Naive thymus-derived CD4-positive, alpha-beta T cell (primary cell): ENCODE results near the gene UROD. TPM values are rescaled to one million over a fixed set of nuclear protein-coding genes. Genes with fewer than 3 reads are reported as not detected.
A peak's percentile ranks its signal among the peaks of the same experiment; 100 is the strongest.

Experiments used
- ATAC-seq: fragments of 150-1000 bp; cut with Tn5 transposase; 2 replicates; pipeline ENCODE4 v1.10.0; 2021; ENCODE audit warnings: mild to moderate bottlenecking, moderate library complexity
- CTCF ChIA-PET: fragments of 350-600 bp; sonication (Branson Sonifier 250); formaldehyde crosslinking; loops from one replicate; lab custom pipeline; 2021; ENCODE audit warnings: antibody characterized with exemption; lab: Charles Lee
- POLR2A ChIA-PET: fragments of 350-600 bp; sonication (Branson Sonifier 250); formaldehyde crosslinking; loops from one replicate; lab custom pipeline; 2021; ENCODE audit warnings: antibody characterized with exemption, inconsistent platforms; lab: Charles Lee
- DNase-seq, 9 donors: peaks; one replicate each; pipeline versions ENCODE4 v3.0.0 to v3.0.0-alpha.2; 2020 to 2022; ENCODE audit warnings: mixed read lengths in 1 of 9
- H3K27ac ChIP-seq: one replicate; pipeline ENCODE4 v1.7.0; 2013; ENCODE audit warnings: mild to moderate bottlenecking, low read depth, low read length, moderate library complexity
- H3K27me3 ChIP-seq, 2 donors: one replicate each; pipeline ENCODE4 v1.7.0; 2013; ENCODE audit warnings: low read length in 2 of 2, mild to moderate bottlenecking in 2 of 2, moderate library complexity in 2 of 2; ENCODE audit not compliant: control insufficient read depth in 2 of 2, insufficient read depth in 2 of 2
- H3K36me3 ChIP-seq, 3 experiments: 1 replicate in 2 of 3; 2 replicates in 1 of 3; pipeline ENCODE4 v1.7.0; 2013; ENCODE audit warnings: low read length in 3 of 3, mild to moderate bottlenecking in 3 of 3, moderate library complexity in 1 of 3; ENCODE audit not compliant: insufficient read depth in 3 of 3, control insufficient read depth in 2 of 3
- H3K4me1 ChIP-seq, 2 donors: one replicate each; pipeline ENCODE4 v1.7.0; 2013; ENCODE audit warnings: low read length in 2 of 2, mild to moderate bottlenecking in 2 of 2, moderate library complexity in 1 of 2; ENCODE audit not compliant: control insufficient read depth in 2 of 2, insufficient read depth in 2 of 2
- H3K4me3 ChIP-seq: 2 replicates; pipeline ENCODE4 v1.7.0; 2013; ENCODE audit warnings: mild to moderate bottlenecking, low read length
- H3K9me3 ChIP-seq, 3 experiments: 1 replicate in 2 of 3; 2 replicates in 1 of 3; pipeline ENCODE4 v1.7.0; 2013; ENCODE audit warnings: low read length in 3 of 3; ENCODE audit not compliant: control insufficient read depth in 2 of 3
- H3K27ac Mint-ChIP-seq, 9 donors: one replicate each; pipeline ENCODE4 v1.8.0; 2020 to 2022; ENCODE audit warnings: mixed read lengths in 9 of 9, mild to moderate bottlenecking in 8 of 9, moderate library complexity in 5 of 9, inconsistent platforms in 2 of 9
- H3K27me3 Mint-ChIP-seq, 5 donors: one replicate each; pipeline ENCODE4 v1.8.0; 2021 to 2022; ENCODE audit warnings: mixed read lengths in 5 of 5, mild to moderate bottlenecking in 1 of 5
- H3K36me3 Mint-ChIP-seq, 5 donors: one replicate each; pipeline ENCODE4 v1.8.0; 2020 to 2022; ENCODE audit warnings: mixed read lengths in 5 of 5, mild to moderate bottlenecking in 3 of 5, inconsistent platforms in 1 of 5
- H3K4me1 Mint-ChIP-seq, 7 donors: one replicate each; pipeline ENCODE4 v1.8.0; 2020 to 2022; ENCODE audit warnings: mixed read lengths in 7 of 7, mild to moderate bottlenecking in 3 of 7, inconsistent platforms in 1 of 7
- H3K4me3 Mint-ChIP-seq, 10 donors: one replicate each; pipeline ENCODE4 v1.8.0; 2020 to 2022; ENCODE audit warnings: mild to moderate bottlenecking in 10 of 10, mixed read lengths in 10 of 10, moderate library complexity in 6 of 10, inconsistent platforms in 2 of 10
- H3K9me3 Mint-ChIP-seq, 11 donors: one replicate each; pipeline ENCODE4 v1.8.0; 2020 to 2022; ENCODE audit warnings: mixed read lengths in 11 of 11, mild to moderate bottlenecking in 4 of 11, inconsistent platforms in 1 of 11, moderate library complexity in 1 of 11
- intact Hi-C, 2 donors: fragments of 100-400 bp; cut with micrococcal nuclease; formaldehyde crosslinking; loops; one replicate each; pipeline ENCODE4 v1.15.1; 2023
- polyA plus RNA-seq, 2 donors: library from polyadenylated mRNA; unstranded; fragments of 300-500 nt; fragmentation: Illumina TruSeq; gene quantifications; one replicate each; pipeline ENCODE4 v1.2.3, GENCODE V29; 2021
- total RNA-seq, 6 experiments: library from RNA in 5 of 6; stranded (reverse) in 5 of 6; gene quantifications; 1 replicate in 5 of 6; 2 replicates in 1 of 6; pipeline ENCODE4 v1.2.3 and lab custom pipeline; 2021 to 2026

The UROD gene
- total and polyA plus RNA-seq, 7 experiments from 2014 or later, result 40.7 to 91.3 (median 61.6) TPM

DNA sequence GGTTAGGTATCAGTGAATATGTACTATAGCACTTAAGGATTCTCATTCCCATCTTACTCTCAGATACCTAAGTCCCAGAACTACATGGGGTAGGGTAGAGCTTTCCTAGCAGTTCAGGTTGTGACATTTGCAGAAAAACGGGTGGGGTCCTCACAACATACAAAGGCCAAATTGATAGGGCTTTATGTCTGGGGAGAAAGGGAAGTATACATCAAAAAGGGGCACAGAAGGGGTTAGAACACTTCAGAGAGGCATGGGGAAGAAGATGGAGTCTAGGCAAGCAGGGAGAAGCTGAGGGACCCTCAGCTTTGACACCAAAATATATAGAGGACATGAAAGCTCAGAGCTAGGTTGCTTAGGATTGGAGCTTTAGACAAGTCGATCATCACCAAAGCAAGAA, 3.6 kb downstream of the UROD start:
- H3K4me3 ChIP-seq, result no peak overlapping the region
- H3K36me3 ChIP-seq, result peaks cover 0 to 10% (median 4%) of the 10 kb centered on the region in 3 experiments
- intact Hi-C loops, result loop anchor here (5.0 to 10.0 kb wide), 2 partner anchors 189 to 192 kb away; partner anchors contain the start of gene ZSWIM5 (in 2 of the 2)
- Mint-ChIP-seq H3K4me1 (peaks cover 18 to 47% (median 44%) of the 10 kb centered on the region in 7 donors), H3K27ac (peak overlapping the region in 1 of 9 donors; percentile 44), H3K4me3 (no peak overlapping the region), H3K36me3 (peaks cover 0 to 11% (median 4%) of the 10 kb centered on the region in 5 donors), H3K9me3 (no peaks in the 10 kb centered on the region), H3K27me3 (no peaks in the 10 kb centered on the region)
- POLR2A ChIA-PET, result interaction anchor here (0.6 to 7.7 kb wide), 3 partner anchors 224 to 476 kb away, joined by 4 to 126 read pairs (median 42); partner anchors contain the start of gene TESK2
- H3K27ac ChIP-seq, result no peak overlapping the region
- ATAC-seq, result no peak
- no peak for DNase-seq
- H3K9me3 ChIP-seq, result no peaks in the 10 kb centered on the region
- H3K27me3 ChIP-seq, result no peaks in the 10 kb centered on the region
- H3K4me1 ChIP-seq, result peaks cover 16 to 20% of the 10 kb centered on the region in 2 donors
- CTCF ChIA-PET, result interaction anchor here (0.6 to 12.9 kb wide), 3 partner anchors 284 to 477 kb away, joined by 3 to 255 read pairs (median 31); no protein-coding TSS in a partner anchor

DNA sequence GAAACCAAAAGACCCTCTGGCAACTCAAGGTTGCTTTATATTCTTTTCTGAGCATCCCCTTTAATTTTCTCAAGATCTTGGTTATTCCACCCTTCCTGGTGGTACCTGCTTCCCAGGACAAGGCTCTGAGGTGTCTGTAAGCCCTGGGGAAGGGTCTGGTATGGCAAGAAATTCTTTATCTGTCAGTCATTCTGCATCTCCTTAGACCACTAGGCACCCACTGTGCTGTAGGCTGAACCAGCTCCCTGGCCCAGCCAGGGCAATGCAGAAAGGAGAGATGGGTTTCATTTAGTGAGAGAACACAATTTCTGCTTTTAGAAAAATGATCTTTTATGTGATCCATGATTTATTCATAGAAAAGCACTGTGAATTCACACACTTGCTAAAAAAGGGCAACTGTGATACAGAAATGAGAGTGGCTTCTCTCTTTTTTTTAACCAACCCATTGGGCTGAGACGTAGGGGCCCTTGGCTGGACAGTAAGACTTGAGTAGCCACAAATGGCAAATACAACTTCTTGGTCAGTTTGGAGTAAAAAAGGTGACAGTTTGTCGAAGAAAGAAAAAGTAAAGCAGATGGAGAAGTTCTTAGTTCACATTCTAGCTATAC, 4.1 kb downstream of the UROD start:
- H3K36me3 ChIP-seq, result peaks cover 0 to 10% (median 4%) of the 10 kb centered on the region in 3 experiments
- intact Hi-C loops, result loop anchor here (5.0 to 10.0 kb wide), 2 partner anchors 189 to 191 kb away; partner anchors contain the start of gene ZSWIM5 (in 2 of the 2)
- Mint-ChIP-seq H3K4me1 (peaks cover 17 to 45% (median 42%) of the 10 kb centered on the region in 7 donors), H3K27ac (peak overlapping the region in 3 of 9 donors; percentile 14 to 57 (median 44)), H3K27me3 (no peaks in the 10 kb centered on the region), H3K36me3 (peaks cover 0 to 11% (median 4%) of the 10 kb centered on the region in 5 donors), H3K4me3 (no peak overlapping the region), H3K9me3 (no peaks in the 10 kb centered on the region)
- H3K27me3 ChIP-seq, result no peaks in the 10 kb centered on the region
- ATAC-seq, result no peak
- no peaks in the 10 kb centered on the region for H3K9me3 ChIP-seq
- ChIA-PET POLR2A (interaction anchor here (7.7 kb wide), 1 partner anchor 284 kb away, joined by 126 read pairs; no protein-coding TSS in a partner anchor), CTCF (interaction anchor here (0.6 to 12.9 kb wide), 6 partner anchors 29 to 541 kb away, joined by 3 to 255 read pairs (median 4); no protein-coding TSS in a partner anchor)
- DNase-seq, result no peak
- H3K4me3 ChIP-seq, result no peak overlapping the region
- H3K27ac ChIP-seq, result no peak overlapping the region
- peaks cover 16 to 20% of the 10 kb centered on the region in 2 donors for H3K4me1 ChIP-seq

DNA sequence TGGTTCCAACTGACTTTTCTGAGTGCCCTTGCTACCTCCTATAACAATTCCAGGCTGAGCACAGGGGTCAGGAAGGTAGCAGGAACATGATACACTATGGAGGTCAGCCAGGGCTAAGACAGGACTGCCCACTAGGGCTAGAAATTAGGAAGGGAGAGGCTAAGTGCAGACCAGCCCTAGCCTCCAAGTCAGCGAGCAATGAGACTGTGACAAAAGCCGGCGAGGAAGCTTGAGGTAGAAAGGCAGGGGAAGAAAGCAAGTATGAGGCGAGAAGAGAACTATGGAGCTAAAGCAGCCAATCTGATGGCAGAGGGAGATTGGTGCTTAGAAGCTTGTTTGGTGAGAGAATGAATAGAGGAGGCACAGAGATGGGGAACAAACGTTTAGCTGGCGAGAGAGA, 4.7 kb downstream of the UROD start:
- Histone ChIP-seq H3K4me3 (no peak overlapping the region), H3K27me3 (no peaks in the 10 kb centered on the region), H3K9me3 (no peaks in the 10 kb centered on the region), H3K4me1 (peaks cover 11 to 14% of the 10 kb centered on the region in 2 donors), H3K27ac (no peak overlapping the region), H3K36me3 (peaks cover 0 to 10% (median 4%) of the 10 kb centered on the region in 3 experiments)
- peaks cover 0 to 11% (median 4%) of the 10 kb centered on the region in 5 donors for H3K36me3 Mint-ChIP-seq
- H3K4me3 Mint-ChIP-seq, result no peak overlapping the region
- CTCF ChIA-PET, result interaction anchor here (0.7 to 12.9 kb wide), 5 partner anchors 29 to 541 kb away, joined by 3 to 255 read pairs (median 4); no protein-coding TSS in a partner anchor
- intact Hi-C loops, result loop anchor here (5.0 to 10.0 kb wide), 2 partner anchors 188 to 191 kb away; partner anchors contain the start of gene ZSWIM5 (in 2 of the 2)
- peaks cover 12 to 39% (median 36%) of the 10 kb centered on the region in 7 donors for H3K4me1 Mint-ChIP-seq
- POLR2A ChIA-PET, result interaction anchor here (7.7 kb wide), 1 partner anchor 283 kb away, joined by 126 read pairs; no protein-coding TSS in a partner anchor
- peak overlapping the region in 3 of 9 donors; percentile 7 to 80 (median 14) for H3K27ac Mint-ChIP-seq
- ATAC-seq (no peak), DNase-seq (no peak)
- H3K9me3 Mint-ChIP-seq, result no peaks in the 10 kb centered on the region
- H3K27me3 Mint-ChIP-seq, result no peaks in the 10 kb centered on the region

DNA sequence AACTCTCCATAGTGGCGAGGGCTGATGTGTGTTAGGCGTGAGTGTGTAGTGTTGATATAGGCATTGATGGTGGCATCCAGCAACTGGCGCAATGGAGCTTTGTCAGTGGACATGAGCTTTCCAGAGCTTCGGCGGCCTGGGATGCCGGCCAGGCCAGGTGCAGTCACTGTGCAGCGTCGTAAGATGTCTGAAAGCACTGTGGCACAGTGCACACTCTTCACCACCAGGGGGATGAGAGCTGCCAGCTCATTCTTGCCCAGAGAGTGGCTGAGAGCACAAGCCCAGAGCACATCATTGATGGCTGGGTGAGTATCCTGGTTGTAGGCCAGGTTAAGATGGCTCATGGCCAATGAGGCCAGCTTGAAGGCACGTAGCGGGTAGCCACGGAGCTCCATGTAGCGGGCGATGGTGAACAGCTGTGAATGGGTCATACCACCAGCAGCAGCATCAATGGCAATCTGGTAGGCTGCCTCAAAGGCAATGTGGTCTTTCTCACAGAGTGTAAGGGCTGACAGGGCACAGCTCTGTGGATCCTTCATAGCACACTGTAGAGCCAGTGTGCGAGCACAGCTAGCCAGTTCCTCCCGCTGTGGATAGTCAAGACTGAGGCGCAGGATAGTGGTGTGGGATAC, 6.7 kb downstream of the UROD start:
- no peak overlapping the region for H3K27ac ChIP-seq
- H3K36me3 ChIP-seq, result peaks cover 0 to 6% (median 3%) of the 10 kb centered on the region in 3 experiments
- DNase-seq, result peak in 8 of 9 donors; percentile 34 to 70 (median 58)
- H3K9me3 ChIP-seq, result no peaks in the 10 kb centered on the region
- H3K9me3 Mint-ChIP-seq, result no peaks in the 10 kb centered on the region
- CTCF ChIA-PET, result interaction anchor here (0.6 to 12.9 kb wide), 11 partner anchors 9 to 474 kb away, joined by 3 to 255 read pairs (median 5); no protein-coding TSS in a partner anchor
- intact Hi-C loops, result loop anchor here (1.0 to 10.0 kb wide), 3 partner anchors 186 to 212 kb away; partner anchors contain the start of gene ZSWIM5 (in 2 of the 2)
- POLR2A ChIA-PET, result interaction anchor here (0.8 to 1.7 kb wide), 3 partner anchors 188 to 481 kb away, joined by 3 to 7 read pairs (median 3); partner anchors contain the start of genes CCDC163, MMACHC and ZSWIM5
- H3K4me1 Mint-ChIP-seq, result peaks cover 7 to 21% (median 17%) of the 10 kb centered on the region in 7 donors
- no peaks in the 10 kb centered on the region for H3K27me3 ChIP-seq
- peaks cover 0 to 5% of the 10 kb centered on the region in 2 donors for H3K4me1 ChIP-seq
- H3K4me3 Mint-ChIP-seq, result no peak overlapping the region
- H3K4me3 ChIP-seq, result no peak overlapping the region
- H3K27me3 Mint-ChIP-seq, result no peaks in the 10 kb centered on the region
- peak overlapping the region in 4 of 9 donors; percentile 15 to 91 (median 54) for H3K27ac Mint-ChIP-seq
- H3K36me3 Mint-ChIP-seq, result peaks cover 0 to 11% (median 4%) of the 10 kb centered on the region in 5 donors
- peak; percentile 88 for ATAC-seq

DNA sequence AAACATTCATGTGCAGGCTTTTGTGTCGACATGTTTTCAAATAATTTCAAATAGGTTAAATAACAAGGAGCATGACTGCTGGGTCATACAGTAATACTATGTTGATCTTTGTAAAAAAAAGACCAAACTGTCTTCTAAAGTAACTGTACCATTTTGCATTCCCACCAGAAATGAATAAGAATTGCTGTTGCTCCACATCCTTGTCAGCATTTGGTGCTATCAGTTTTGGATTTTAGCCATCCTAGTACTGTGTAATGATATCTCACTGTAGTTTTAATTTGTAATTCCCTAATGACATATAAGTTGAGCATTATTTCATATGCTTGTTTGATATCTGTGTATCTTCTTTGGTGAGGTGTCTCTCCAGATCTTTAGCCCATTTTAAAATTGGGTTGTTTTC, 11.6 kb downstream of the UROD start:
- no peaks in the 10 kb centered on the region for H3K36me3 ChIP-seq
- peaks cover 0 to 5% (median 0%) of the 10 kb centered on the region in 5 donors for H3K27me3 Mint-ChIP-seq
- H3K27ac ChIP-seq, result no peak overlapping the region
- ChIA-PET CTCF (no interaction called here), POLR2A (no interaction called here)
- DNase-seq (no peak), ATAC-seq (no peak)
- H3K36me3 Mint-ChIP-seq, result no peaks in the 10 kb centered on the region
- no peak overlapping the region for H3K4me3 Mint-ChIP-seq
- peaks cover 0 to 16% (median 2%) of the 10 kb centered on the region in 7 donors for H3K4me1 Mint-ChIP-seq
- no peaks in the 10 kb centered on the region for H3K9me3 Mint-ChIP-seq
- H3K27me3 ChIP-seq, result no peaks in the 10 kb centered on the region
- intact Hi-C loops, result no loop called here
- H3K27ac Mint-ChIP-seq, result no peak overlapping the region
- no peak overlapping the region for H3K4me3 ChIP-seq
- no peaks in the 10 kb centered on the region for H3K4me1 ChIP-seq
- H3K9me3 ChIP-seq, result no peaks in the 10 kb centered on the region

DNA sequence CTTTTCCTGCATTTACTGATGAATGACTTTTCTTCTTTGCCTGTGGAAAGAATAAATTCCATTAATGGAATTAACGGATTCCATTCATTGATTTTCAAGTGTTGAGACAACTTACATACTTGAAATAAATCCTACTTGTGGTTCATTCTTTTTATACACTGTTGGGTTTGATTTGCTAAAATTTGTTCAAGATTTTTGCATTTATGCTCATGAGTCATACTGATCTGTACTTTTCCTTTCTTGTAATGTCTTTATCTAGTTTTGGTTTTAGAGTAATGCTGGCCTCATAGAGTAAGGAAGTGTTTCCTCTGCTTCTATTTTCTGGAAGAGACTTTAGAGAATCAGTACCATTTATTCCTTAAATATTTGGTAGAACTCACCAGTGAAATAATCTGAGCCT, 14.4 kb downstream of the UROD start:
- Mint-ChIP-seq H3K27me3 (peaks cover 0 to 5% (median 0%) of the 10 kb centered on the region in 5 donors), H3K27ac (no peak overlapping the region), H3K36me3 (peaks cover 0 to 4% (median 0%) of the 10 kb centered on the region in 5 donors), H3K4me1 (peaks cover 0 to 15% (median 0%) of the 10 kb centered on the region in 7 donors), H3K9me3 (no peaks in the 10 kb centered on the region), H3K4me3 (no peak overlapping the region)
- POLR2A ChIA-PET, result no interaction called here
- intact Hi-C loops, result no loop called here
- Histone ChIP-seq H3K9me3 (no peaks in the 10 kb centered on the region), H3K4me3 (no peak overlapping the region), H3K27me3 (no peaks in the 10 kb centered on the region), H3K36me3 (no peaks in the 10 kb centered on the region), H3K27ac (no peak overlapping the region), H3K4me1 (no peaks in the 10 kb centered on the region)
- CTCF ChIA-PET, result no interaction called here
- ATAC-seq, result no peak
- DNase-seq, result no peak
